Measurements from ENCODE around the gene HOXD13. TPM values are rescaled to one million over a fixed set of nuclear protein-coding genes. Genes with fewer than 3 reads are reported as not detected.

Gene HOXD13
- total and polyA plus RNA-seq, 2 donors (not counting 1 experiment from before 2014, with no cell fraction given), result not detected

- peak; percentile 65 for TF ChIP-seq EZH2 (IDR thresholded peaks at IDR 0.05; ENCODE audit: borderline replicate concordance, insufficient read depth, low read depth, low read length, poor library complexity, severe bottlenecking)
- no peak for TF ChIP-seq CTCF (IDR thresholded peaks at IDR 0.05)
- Mint-ChIP-seq H3K27me3 (peaks cover 75% of the 10 kb centered on the region), H3K27ac (peak within 1 kb of the TSS; percentile 15), H3K4me1 (peaks cover 26% of the 10 kb centered on the region), H3K9me3 (ENCODE audit: insufficient read depth) (no peaks in the 10 kb centered on the region), H3K4me3 (peak within 1 kb of the TSS; percentile 63)
- ChIA-PET POLR2A (no interaction called here), CTCF (interaction anchor here (1.0 to 4.6 kb wide), 7 partner anchors 33 to 1019 kb away, joined by 3 to 110 read pairs (median 25); no protein-coding TSS in a partner anchor)
- peak within 1 kb of the TSS in 2 of 5 experiments; percentile 21 to 29 for H3K4me3 ChIP-seq (ENCODE audit: control extremely low read depth in 1 of 5, extremely low read depth in 1 of 5, insufficient read depth in 1 of 5, low read depth in 2 of 5, low read length in 4 of 5)
- peaks cover 0 to 21% (median 0%) of the 10 kb centered on the region in 3 donors for H3K9me3 ChIP-seq (ENCODE audit: control extremely low read depth in 1 of 3, control insufficient read depth in 2 of 3, insufficient read depth in 1 of 3, low read length in 2 of 3)
- no peaks in the 10 kb centered on the region for H3K79me2 ChIP-seq (ENCODE audit: control insufficient read depth, insufficient read depth, low read length)
- no peak for ATAC-seq (ENCODE audit: low read depth)
- peaks cover 26 to 38% of the 10 kb centered on the region in 2 donors for H3K4me1 ChIP-seq (ENCODE audit: control insufficient read depth in 2 of 2, insufficient read depth in 2 of 2, low read length in 2 of 2)
- H3K27ac ChIP-seq (ENCODE audit: low read length in 2 of 2), result no peak within 1 kb of the TSS
- peak within 1 kb of the TSS; percentile 24 for H2AFZ ChIP-seq (ENCODE audit: insufficient read depth, low read depth, low read length, poor library complexity, severe bottlenecking)
- no peak for DNase-seq
- H3K4me2 ChIP-seq (replicated peaks; ENCODE audit: low read depth, low read length, poor library complexity, severe bottlenecking), result peak within 1 kb of the TSS; percentile 71
- intact Hi-C loops (cut with micrococcal nuclease), result loop anchor here (5.0 kb wide), 1 partner anchor 1033 kb away; no protein-coding TSS in a partner anchor
- H3K27me3 ChIP-seq (replicated peaks in 1 of 4; ENCODE audit: control extremely low read depth in 1 of 4, control insufficient read depth in 3 of 4, insufficient read depth in 4 of 4, low read length in 3 of 4), result peaks cover 0 to 85% (median 73%) of the 10 kb centered on the region in 4 experiments
- H4K20me1 ChIP-seq (ENCODE audit: control insufficient read depth, insufficient read depth, low read length, poor library complexity, severe bottlenecking), result no peaks in the 10 kb centered on the region
- 8% methylated on average over 52 of the region's 64 CpGs for WGBS (ENCODE audit: insufficient coverage)
- no peaks in the 10 kb centered on the region for H3K36me3 ChIP-seq (replicated peaks in 1 of 2; ENCODE audit: control extremely low read depth in 1 of 2, control insufficient read depth in 1 of 2, extremely low read depth in 1 of 2, insufficient read depth in 2 of 2, low read length in 1 of 2)
- peak within 1 kb of the TSS; percentile 30 for H3K9ac ChIP-seq (ENCODE audit: low read length)
These were observed 36.7 kb downstream of the HOXD13 start, which contains the start of gene HOXD8 for GRCh38 chr2:176128982-176129796. TSS of gene HOXD8 (plus strand) at chr2:176129705. CDS start at chr2:176130367, 662 bp downstream.

DNA sequence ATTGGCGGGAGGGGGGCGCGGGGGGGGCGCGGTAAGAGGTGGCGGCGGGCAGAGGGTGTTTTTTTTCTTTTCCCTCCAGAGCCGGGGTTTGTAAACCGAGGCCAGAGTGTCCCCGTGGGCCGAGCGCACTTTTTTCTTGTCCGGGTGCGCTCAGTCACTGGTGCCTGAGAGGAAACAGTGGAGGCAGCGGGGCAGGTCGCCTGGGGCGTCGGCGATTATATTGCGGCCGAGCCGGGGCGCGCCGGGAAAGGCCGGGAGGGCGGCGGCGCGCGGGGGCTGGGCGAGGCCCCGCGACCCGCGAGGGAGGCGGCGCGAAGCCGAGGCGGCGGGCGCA lies 37.3 kb downstream of the HOXD13 start:
- 6% methylated on average over 36 of the region's 43 CpGs for WGBS (ENCODE audit: insufficient coverage)
- peaks cover 26 to 38% of the 10 kb centered on the region in 2 donors for H3K4me1 ChIP-seq (ENCODE audit: control insufficient read depth in 2 of 2, insufficient read depth in 2 of 2, low read length in 2 of 2)
- no peaks in the 10 kb centered on the region for H3K36me3 ChIP-seq (replicated peaks in 1 of 2; ENCODE audit: control extremely low read depth in 1 of 2, control insufficient read depth in 1 of 2, extremely low read depth in 1 of 2, insufficient read depth in 2 of 2, low read length in 1 of 2)
- intact Hi-C loops (cut with micrococcal nuclease), result loop anchor here (5.0 kb wide), 2 partner anchors 52 to 1033 kb away; no protein-coding TSS in a partner anchor
- DNase-seq (no peak), ATAC-seq (ENCODE audit: low read depth) (no peak)
- H4K20me1 ChIP-seq (ENCODE audit: control insufficient read depth, insufficient read depth, low read length, poor library complexity, severe bottlenecking), result no peaks in the 10 kb centered on the region
- H3K9me3 Mint-ChIP-seq (ENCODE audit: insufficient read depth), result no peaks in the 10 kb centered on the region
- H3K4me3 Mint-ChIP-seq, result peak overlapping the region; percentile 23
- peaks cover 0 to 84% (median 72%) of the 10 kb centered on the region in 4 experiments for H3K27me3 ChIP-seq (replicated peaks in 1 of 4; ENCODE audit: control extremely low read depth in 1 of 4, control insufficient read depth in 3 of 4, insufficient read depth in 4 of 4, low read length in 3 of 4)
- H3K79me2 ChIP-seq (ENCODE audit: control insufficient read depth, insufficient read depth, low read length), result no peaks in the 10 kb centered on the region
- no peak overlapping the region for H3K4me3 ChIP-seq (ENCODE audit: control extremely low read depth in 1 of 5, extremely low read depth in 1 of 5, insufficient read depth in 1 of 5, low read depth in 2 of 5, low read length in 4 of 5)
- H3K27ac Mint-ChIP-seq, result no peak overlapping the region
- TF ChIP-seq EZH2 (IDR thresholded peaks at IDR 0.05; ENCODE audit: borderline replicate concordance, insufficient read depth, low read depth, low read length, poor library complexity, severe bottlenecking) (no peak), CTCF (IDR thresholded peaks at IDR 0.05) (no peak)
- H3K4me1 Mint-ChIP-seq, result peaks cover 26% of the 10 kb centered on the region
- ChIA-PET CTCF (interaction anchor here (1.0 to 1.6 kb wide), 4 partner anchors 32 to 522 kb away, joined by 3 to 4 read pairs (median 4); no protein-coding TSS in a partner anchor), POLR2A (no interaction called here)
- H3K27ac ChIP-seq (ENCODE audit: low read length in 2 of 2), result no peak overlapping the region
- peak overlapping the region; percentile 71 for H3K4me2 ChIP-seq (replicated peaks; ENCODE audit: low read depth, low read length, poor library complexity, severe bottlenecking)
- peaks cover 0 to 21% (median 0%) of the 10 kb centered on the region in 3 donors for H3K9me3 ChIP-seq (ENCODE audit: control extremely low read depth in 1 of 3, control insufficient read depth in 2 of 3, insufficient read depth in 1 of 3, low read length in 2 of 3)
- peak overlapping the region; percentile 24 for H2AFZ ChIP-seq (ENCODE audit: insufficient read depth, low read depth, low read length, poor library complexity, severe bottlenecking)
- no peak overlapping the region for H3K9ac ChIP-seq (ENCODE audit: low read length)
- peaks cover 75% of the 10 kb centered on the region for H3K27me3 Mint-ChIP-seq

Measured in B cell (primary cell).